ENCODE data around the gene CNTNAP5.

CNTNAP5 gene

GRCh38 chr2:124485659-124486058, 460.6 kb downstream of the CNTNAP5 start:
- DNase-seq = no peak

DNA sequence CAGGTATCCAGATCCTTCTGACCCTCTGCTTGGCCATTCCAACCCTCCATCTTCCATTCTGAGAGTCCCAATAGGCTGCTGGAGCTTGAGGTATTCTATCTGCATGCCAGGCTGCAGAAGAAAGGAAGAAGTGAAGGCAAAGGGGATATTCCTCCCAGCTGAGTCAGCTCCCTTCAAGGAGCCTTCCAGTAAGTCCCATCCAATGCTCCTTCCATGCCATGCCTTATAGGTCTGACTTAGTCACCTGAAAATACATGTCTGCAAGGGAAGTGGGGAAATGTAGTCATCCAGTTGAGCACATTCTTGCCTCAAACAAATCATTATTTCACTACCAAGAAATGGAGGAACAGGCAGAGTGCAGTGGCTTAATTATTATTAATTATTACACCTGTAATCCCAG, 464.6 kb downstream of the CNTNAP5 start:
- DNase-seq = no peak

DNA sequence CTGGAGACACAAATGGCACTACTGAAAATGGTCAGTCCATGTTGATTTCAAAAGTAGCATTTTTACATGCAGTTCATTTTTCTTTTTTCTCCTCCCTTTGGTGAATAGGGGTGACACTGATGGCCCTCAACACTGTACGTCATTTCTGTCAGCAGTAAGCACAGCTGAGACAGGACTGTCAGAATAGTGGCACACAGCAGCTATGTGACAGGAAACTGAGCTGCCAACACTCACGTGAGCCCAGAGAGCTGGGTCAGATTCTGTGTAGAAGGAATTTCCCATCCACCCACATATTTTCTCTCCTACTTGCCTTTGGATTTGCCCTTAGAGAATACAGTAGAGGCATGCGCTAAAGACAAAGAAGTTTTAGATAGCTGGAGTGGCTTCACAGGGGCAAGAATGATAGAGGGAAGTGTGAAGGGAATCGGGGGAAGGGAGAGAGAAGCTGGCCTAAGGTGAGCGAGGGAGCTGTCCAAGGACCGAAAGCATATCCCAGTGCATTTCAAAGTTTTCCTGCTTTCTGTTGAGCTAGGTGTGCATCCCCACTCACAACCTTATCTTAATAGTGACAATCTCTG, 476.6 kb downstream of the CNTNAP5 start:
- DNase-seq = no peak

GRCh38 chr2:124514236-124514635, 489.1 kb downstream of the CNTNAP5 start:
- no peak for DNase-seq

- no peak for DNase-seq
These were observed 495.9 kb downstream of the CNTNAP5 start for GRCh38 chr2:124520953-124521352.

DNA sequence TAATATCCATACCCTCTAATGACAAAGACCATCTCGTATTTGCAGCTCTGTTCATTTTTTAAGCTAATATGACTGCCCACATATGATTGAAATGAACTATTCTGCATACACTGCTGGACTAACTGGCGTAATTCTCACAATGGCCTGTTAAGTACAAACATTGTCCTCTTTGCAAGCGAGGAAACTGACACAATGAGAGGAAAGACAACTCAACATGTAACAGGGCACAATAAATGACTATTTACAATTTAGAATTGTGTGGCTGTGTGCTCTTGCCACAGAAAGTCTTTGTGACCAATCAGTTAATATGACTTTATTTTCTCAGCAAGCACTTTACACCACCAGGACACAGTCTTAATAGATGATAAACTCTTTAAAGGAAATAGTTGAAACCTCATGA, 498.0 kb downstream of the CNTNAP5 start:
- no peak for DNase-seq

- DNase-seq = no peak
These were observed 499.2 kb downstream of the CNTNAP5 start for GRCh38 chr2:124524155-124524915.

DNA sequence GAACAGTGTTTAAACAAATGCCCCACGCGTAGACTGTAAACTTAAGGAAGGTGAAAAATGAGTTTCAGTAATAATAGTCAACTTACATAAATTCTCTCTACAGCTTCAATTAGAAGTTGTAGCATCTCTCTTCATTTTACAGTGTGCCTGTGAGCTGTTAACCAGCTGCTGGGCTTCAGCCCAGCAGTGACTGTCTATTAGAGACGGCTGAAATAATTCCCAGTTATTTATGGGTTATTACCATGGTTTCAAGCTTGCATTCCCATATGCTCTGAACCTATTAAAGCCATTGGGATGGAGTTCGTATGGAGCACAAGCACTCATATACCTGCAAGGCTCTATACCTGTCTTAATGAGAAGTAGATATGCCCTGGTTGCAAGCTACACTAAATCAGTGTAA, 501.1 kb downstream of the CNTNAP5 start:
- no peak for DNase-seq

DNA sequence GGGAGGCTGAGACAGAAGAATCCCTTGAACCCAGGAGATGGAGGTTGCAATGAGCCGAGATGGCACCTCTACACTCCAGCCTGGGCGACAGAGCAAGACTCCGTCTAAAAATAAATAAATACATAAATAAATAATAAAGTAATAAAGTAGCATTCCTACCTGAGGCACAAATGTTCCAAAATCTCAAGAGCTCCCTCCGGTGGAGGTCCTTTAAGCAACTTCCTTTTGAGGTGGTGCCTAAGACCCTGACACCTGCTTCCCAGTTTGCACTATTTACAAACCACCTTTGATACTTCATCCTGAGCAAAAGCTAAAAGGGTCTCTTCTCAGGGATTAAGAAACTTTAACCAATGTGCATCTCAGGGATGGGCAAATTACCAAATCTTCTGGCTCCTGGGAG, 505.1 kb downstream of the CNTNAP5 start:
- no peak for DNase-seq

GRCh38 chr2:124533226-124533954, 508.3 kb downstream of the CNTNAP5 start:
- DNase-seq = no peak

- no peak for DNase-seq
These were observed 508.9 kb downstream of the CNTNAP5 start for GRCh38 chr2:124534028-124534427.

GRCh38 chr2:124535816-124536215, 510.7 kb downstream of the CNTNAP5 start:
- DNase-seq = no peak

- no peak for DNase-seq
These were observed 511.5 kb downstream of the CNTNAP5 start for GRCh38 chr2:124536591-124536990.

- no peak for DNase-seq
These were observed 513.5 kb downstream of the CNTNAP5 start for GRCh38 chr2:124538549-124538948.

DNA sequence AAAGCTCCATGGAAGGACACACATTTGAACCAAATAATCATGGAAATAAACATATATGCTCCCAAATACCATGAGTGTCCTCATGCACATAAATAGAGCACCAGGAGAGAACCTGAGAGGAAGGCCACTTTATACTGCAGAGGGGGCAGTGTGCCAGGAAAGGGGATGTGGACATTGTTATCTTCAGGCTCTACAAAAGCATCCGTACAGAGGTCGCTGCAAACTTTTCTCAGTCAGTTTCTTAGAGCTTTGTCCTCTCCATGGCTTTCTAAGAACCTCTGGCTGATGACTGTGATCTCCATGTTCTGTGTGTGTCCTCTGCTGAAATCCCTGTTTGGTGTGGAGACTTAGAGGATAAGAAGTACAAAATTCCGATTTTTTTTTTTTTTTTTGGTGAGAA, 515.7 kb downstream of the CNTNAP5 start:
- DNase-seq = no peak

DNA sequence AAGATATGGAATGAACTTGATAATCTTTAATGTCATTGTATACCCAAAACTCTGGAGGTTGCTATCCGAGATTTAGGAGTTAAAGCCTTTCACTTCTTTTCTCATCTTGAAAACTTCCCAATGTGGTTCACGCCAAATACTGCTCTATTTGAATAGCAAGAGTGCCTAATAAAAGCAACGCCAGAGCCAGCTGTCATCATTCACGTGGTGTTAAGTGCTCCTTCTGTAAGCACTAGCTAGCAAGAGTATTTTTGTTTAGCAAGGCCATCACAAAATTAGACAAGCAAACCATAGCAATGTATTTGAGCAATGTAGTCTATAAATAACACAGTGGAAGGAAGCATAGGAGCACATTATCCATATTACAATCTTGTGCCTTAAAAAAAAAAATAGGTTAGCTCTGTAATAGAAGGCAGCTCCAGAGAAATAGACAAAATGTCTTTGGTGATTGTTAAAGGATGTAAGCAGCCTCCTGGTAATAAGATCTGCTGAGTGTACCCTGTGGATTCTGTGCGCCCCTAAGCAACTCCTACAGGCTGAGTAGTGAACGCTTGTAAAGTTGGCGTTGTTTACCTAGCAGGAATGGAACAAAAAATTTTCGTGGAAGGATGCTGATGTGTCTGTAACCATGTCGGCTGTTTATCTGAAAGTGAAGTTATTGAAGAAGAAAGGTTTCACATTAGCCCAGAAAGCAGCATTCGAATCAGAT, 518.0 kb downstream of the CNTNAP5 start:
- no peak for DNase-seq

- DNase-seq = no peak
These were observed 522.6 kb downstream of the CNTNAP5 start for GRCh38 chr2:124547700-124548099.

GRCh38 chr2:124558277-124558905, 533.3 kb downstream of the CNTNAP5 start:
- no peak for DNase-seq

- no peak for DNase-seq
These were observed 534.1 kb downstream of the CNTNAP5 start for GRCh38 chr2:124559236-124559635.

DNA sequence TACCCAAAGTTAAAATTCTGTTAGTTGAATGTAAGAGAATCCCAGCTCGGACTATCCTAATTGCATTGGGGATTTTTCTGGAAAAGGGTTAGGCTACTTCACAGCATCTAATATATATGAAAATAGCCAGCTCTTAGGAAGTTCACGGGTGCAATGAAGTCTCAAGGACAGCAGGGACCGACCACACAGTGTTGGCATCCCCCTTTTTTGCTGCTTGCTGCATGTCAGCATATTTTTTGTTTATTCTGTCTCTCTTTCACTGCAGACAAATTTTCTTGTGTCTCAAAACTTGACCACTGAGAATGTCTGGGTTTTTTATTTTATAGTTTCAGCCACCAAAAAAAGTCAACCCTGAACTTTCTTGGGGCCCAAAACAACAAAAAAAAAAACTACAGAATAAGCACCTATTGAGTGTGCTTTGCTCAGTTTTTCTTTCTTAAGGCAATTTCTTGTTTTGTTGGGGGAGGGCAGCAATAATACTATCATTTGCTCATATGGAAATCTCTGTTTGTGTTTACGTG, 535.6 kb downstream of the CNTNAP5 start:
- no peak for DNase-seq

DNA sequence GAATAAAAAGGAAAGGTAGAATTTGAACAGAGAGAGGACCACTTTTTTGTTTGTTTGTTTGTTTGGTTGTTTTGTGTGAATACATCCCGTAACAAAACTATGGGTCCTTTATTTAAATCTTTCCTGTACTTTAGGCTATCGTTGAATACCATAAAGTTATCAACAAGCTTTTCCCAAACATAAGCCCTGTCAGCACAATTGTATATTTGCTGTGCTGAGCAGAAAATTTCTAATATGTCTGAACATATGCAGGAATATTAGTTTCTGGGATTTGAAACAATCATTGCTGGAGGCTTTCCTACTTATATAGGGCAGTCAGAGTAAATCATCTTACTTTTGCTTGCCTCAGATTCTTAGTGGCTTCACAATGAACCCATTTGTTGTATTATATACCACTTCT, 536.4 kb downstream of the CNTNAP5 start:
- DNase-seq = no peak

DNA sequence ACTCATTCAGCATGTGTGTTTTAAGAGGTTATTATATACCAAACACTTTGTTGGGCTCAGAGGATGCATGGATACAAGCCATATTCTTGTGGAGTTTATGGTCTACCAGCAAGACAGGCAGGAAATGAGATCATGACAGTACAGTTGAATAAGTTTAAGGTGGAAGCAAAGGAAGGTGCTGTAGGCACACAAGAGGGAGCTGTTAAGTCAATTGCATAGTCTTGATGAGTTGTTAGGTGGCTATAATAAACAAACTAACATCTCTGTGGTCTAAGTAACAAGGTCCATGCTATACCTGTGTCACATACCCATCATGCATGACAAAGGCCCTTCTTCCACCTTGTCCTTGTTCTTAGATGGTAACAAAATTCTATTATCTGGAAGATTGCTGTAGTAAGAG, 538.3 kb downstream of the CNTNAP5 start:
- DNase-seq = no peak

DNA sequence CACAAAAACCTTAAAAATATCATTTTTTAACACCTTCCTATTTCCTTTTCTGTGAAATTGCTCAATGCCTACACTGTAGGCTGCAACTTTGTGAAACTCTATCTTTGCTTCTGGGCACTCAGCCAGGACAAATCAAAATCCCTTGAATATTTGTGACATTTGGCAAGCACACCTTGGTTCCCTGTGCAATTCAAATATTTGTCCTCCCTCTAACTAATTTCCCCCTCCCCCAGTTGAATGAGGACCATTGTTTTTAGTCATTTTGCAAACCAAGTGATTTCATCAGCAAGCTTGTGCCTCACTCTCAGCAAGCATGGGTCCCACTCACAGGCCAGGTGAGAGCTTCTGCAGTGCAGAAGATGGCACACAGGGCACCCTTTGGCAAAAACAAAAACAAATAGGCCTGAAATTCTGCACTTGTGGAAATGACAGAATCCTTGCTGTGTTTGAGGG, 541.5 kb downstream of the CNTNAP5 start:
- no peak for DNase-seq

Data from NCI-H526 treated with DMSO at 0.1 percent for 48 hours (cell line).